GM19239 (cell line): ENCODE data around the gene PPHLN1.
"Not testable (repeated sequence)": the region's sequence is repeated elsewhere in the genome, so short reads cannot be mapped to it uniquely, and the experiment has no call there.

Source experiments
- DNase-seq: peaks from one replicate; pipeline ENCODE4 v3.0.0; 2011; ENCODE audit warnings: low spot score; ENCODE audit not compliant: insufficient read length
- FAIRE-seq: peaks from 2 replicates; lab custom pipeline; 2011; peaks lifted over from hg19 to GRCh38; lab: Jason Lieb, UNC

Gene PPHLN1

DNA sequence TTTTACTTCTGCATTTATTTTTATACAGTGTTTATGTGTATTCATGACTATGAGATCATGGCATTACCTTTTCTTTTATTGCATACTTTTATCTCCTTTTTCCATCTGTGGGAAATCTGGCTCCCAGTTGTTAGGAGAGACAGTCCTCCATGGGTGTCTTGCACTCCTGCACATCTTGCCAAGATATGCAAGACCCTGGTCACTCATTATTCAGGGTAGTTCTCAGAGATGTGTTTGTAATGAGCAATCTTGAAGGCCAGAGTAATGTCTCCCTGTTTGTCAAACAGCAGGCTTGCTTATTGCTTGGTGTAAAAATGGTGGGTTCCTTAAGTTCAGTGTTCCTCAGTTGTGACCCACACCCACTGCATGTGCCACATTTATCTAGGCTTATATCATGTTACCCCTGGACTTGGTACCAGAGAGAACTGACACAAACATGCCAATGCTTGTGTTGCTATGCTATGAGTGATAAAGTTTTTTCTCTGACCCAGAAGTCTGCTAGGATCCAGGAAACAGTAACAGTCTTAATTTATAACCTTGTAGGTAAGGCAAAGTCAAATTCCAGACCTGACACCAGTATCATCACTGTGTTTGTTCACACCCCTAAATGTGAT is 36.8 kb downstream of the PPHLN1 start:
- DNase-seq (no peak), FAIRE-seq (peak; percentile 21)

DNA sequence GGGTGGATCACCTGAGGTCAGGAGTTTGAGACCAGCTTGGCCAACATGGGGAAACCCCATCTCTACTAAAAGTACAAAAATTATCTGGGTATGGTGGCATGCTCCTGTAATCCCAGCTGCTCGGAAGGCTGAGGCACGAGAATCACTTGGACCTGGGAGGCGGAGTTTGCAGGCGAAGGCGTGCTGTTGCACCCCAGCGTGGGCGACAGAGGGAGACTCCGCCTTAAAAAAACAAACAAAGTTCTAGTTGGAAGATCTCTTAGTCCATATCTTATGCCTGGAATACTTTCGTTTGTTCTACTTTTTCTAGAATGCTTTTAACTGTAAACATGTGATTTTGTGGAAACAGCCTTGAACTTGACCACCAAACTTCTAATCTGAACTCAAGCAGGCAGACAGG is 38.7 kb downstream of the PPHLN1 start:
- FAIRE-seq (no peak), DNase-seq (no peak)

DNA sequence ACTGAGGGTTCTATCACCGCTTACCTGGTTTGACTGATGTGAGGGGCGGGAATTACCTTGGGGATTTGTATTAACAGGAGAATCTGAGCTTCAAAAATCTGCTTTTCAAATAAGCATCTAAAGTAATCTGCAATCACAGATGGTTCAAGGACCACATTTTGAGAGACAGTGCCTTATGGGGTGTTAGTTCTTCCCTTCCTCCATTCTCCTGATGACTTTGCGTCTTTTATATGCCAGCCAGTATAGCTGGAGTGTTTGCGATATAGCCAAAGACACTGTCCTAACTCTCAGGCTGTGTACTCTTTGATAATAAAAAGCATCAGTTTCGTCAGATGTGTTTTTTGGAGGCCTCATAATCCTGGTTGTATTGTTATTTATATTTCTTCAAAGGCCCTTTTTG is 39.5 kb downstream of the PPHLN1 start:
- FAIRE-seq (no peak), DNase-seq (no peak)

GRCh38 chr12:42370013-42370412 is 44.0 kb downstream of the PPHLN1 start:
- no peak for FAIRE-seq

GRCh38 chr12:42372154-42372791 is 46.3 kb downstream of the PPHLN1 start:
- DNase-seq (peak; percentile 13), FAIRE-seq (peak; percentile 89)

More at GRCh38 chr12:42370013-42370412, 44.0 kb downstream of the PPHLN1 start:
- DNase-seq = no peak

- DNase-seq = no peak
- FAIRE-seq = no peak
Measured at GRCh38 chr12:42373669-42374068, 47.7 kb downstream of the PPHLN1 start.

DNA sequence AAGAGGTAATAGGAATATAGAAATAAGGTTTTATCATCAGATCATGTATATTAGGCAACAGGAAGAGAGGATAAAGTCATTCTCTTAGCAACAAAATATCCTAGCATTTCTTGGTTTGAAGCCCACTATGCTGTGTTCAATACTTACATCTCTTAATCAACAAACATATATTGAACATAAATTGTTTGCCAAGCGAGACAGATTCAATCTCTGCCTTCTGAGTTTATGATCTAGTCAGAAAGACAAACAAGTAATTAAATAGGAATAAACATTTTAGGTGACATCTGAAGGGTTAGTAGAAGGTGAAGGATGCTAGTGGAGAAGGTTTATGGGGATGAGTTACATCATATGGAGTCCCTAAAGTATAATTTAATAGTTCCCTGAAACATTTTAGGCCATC is 54.8 kb downstream of the PPHLN1 start:
- FAIRE-seq (peak; percentile 56), DNase-seq (no peak)

- no peak for DNase-seq
- FAIRE-seq = peak; percentile 54
Measured at GRCh38 chr12:42382013-42382696, 56.2 kb downstream of the PPHLN1 start.

GRCh38 chr12:42385326-42385841 is 59.4 kb downstream of the PPHLN1 start:
- FAIRE-seq (no peak), DNase-seq (no peak)

GRCh38 chr12:42386308-42386707 is 60.3 kb downstream of the PPHLN1 start:
- DNase-seq = no peak
- FAIRE-seq = no peak

DNA sequence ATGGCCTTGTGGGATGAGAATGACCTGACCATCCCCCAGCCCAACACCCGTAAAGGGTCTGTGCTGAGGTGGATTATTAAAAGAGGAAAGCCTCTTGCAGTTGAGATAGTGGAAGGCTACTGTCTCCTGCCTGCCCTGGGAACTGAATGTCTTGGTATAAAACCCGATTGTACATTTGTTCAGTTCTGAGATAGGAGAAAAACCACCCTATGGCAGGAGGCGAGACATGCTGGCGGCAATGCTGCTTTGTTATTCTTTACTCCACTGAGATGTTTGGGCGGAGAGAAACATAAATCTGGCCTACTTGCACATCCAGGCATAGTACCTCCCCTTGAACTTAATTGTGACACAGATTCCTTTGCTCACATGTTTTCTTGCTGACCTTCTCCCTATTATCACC is 62.1 kb downstream of the PPHLN1 start:
- not testable (repeated sequence) for FAIRE-seq, DNase-seq

DNA sequence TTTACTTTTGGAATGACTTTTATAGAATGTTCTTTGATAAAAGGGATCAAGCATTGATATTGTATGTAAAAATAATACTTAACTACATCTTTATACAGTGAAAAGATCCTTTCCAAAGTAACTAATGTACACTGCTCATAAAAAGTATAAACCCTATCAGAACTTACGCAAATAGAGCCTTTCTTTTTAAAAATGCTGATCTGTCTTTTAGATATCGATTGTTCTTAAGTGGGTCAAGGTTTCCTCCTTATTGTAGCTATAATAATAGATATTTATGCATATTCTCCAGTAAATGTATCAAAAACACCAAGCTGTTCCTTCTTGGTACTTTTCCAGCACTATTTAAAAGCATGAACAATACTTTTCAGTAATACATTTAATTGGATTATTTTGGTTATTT is 68.5 kb downstream of the PPHLN1 start:
- no peak for FAIRE-seq
- no peak for DNase-seq

- DNase-seq = no peak
- FAIRE-seq = no peak
Measured at GRCh38 chr12:42396473-42397259, 70.7 kb downstream of the PPHLN1 start.

DNA sequence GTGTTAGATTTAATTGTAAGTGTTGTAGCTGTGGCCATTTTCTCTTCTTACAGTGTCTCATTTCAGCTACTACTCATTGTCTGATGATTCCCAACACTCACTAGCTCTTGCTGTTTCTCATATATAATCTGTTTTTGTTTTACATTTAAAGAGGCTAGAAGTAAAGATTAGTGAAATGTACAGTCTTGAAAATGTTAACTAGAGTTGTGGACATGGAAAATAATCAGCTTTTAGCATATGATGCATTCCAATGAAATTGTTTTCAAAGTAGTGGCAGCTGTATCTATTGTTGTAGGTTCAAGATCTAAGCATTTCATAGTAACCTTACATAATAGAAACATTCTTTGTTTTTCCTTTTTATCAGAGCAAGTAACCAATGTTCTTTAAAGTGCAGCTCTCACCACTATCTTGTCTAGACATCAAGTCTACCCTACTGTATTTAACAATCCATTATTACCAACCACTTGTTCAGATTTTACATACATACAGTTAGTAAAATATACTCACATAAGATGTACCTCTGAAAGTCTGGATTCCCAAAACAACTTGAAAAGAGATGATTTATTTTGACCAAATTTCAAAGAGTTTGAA is 76.9 kb downstream of the PPHLN1 start:
- FAIRE-seq (no peak), DNase-seq (no peak)

DNA sequence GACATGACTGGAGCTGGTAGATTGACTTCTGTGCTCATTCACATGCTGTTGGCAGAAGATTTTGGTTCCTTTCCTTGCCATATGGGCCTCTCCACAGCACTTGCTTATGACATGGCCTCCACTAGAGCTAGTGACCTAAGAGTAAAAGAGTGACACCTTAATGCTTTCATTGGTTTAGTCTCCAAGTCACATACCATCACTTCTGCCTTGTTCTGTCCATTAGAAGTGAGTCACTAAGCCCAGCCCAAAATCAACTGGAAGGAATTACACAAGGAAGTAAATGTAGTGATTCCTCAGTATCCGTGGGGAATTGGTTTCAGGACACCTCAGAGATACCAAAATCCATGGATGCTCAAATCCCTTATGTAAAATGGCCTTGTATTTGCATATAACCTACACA is 81.3 kb downstream of the PPHLN1 start:
- no peak for DNase-seq

GRCh38 chr12:42409471-42409870 is 83.5 kb downstream of the PPHLN1 start:
- FAIRE-seq (no peak), DNase-seq (no peak)

More for the DNA sequence above, 81.3 kb downstream of the PPHLN1 start:
- FAIRE-seq = no peak

DNA sequence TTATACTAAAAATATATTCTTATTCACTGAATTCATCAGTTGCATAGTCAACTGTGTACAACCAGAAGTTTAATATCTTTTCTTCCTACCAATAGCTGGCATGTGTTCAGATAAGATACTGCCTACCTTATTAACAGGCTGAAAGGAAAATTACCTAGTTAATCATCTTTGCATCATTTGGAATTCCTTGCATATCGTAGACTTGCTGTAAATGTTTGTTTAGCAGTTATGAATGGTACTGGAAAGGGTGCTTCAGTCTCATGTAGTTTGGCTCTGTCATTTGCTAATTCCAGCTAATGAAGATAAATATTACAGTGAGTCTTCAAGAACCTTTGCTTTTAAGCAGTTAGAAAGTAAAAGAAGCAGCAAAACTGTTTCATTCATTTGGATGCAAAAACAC is 84.4 kb downstream of the PPHLN1 start:
- FAIRE-seq = no peak
- DNase-seq = no peak

GRCh38 chr12:42420395-42420794 is 94.4 kb downstream of the PPHLN1 start:
- FAIRE-seq (no peak), DNase-seq (no peak)

DNA sequence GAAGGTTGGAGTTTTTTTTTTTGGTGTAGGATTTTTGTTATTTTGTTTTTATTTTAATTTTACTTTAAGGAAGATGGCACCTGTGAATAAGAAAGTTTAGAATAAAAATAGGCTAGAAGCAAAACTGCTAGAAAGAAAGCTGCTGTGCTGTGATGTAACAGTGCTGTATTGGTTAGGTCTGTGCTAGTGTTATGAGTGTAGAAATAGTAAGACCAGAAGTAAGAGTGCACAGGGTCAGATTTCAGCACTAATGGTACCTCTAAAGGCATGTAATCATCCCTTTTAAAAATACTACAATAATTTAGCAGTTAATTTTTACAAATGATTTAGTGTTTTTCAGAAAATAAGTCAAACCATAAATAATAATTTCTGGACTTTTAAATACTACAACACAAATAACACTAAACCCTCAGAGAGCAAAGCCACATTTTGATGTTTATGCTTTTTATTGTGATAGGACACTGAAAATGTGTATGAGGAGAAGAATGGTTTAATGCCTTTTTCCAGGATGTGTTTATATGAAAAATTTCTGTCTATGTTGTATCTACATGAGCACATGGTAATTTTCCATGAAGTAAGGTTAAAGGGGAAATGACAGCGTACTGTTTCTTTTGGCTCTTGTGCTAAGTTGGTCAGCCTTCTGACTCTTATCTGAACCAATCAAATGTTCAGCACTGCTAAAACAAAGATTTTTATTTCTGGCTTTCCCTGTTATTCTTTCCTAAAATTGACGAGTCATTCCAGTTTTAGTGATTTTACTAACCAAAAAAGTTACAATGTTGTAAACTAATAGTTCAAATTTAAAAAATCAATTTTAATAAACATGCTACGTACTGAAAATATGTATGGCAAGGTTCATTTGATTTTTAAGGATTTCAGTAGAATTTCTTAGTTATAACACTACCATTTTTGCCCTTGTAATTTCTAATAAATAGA is 96.1 kb downstream of the PPHLN1 start:
- no peak for DNase-seq
- FAIRE-seq = peak; percentile 14
